ENCODE results near the gene PYGB.

The PYGB gene

GRCh38 chr20:25306991-25307903 lies 59.4 kb downstream of the PYGB start:
- Histone ChIP-seq H3K27me3 (replicated peaks in 2 of 5; ENCODE audit: control insufficient read depth in 4 of 5, insufficient read depth in 5 of 5, low read length in 4 of 5) (no peaks in the 10 kb centered on the region), H3K4me1 (ENCODE audit: control extremely low read depth in 1 of 4, control insufficient read depth in 4 of 4, insufficient read depth in 4 of 4, low read length in 3 of 4) (peaks cover 5 to 20% (median 13%) of the 10 kb centered on the region in 4 experiments), H3K4me3 (ENCODE audit: control insufficient read depth in 1 of 7, extremely low read depth in 1 of 7, insufficient read depth in 4 of 7, low read depth in 2 of 7, low read length in 6 of 7) (no peak overlapping the region), H3K36me3 (ENCODE audit: control insufficient read depth in 4 of 4, insufficient read depth in 4 of 4, low read length in 3 of 4) (peaks cover 0 to 32% (median 23%) of the 10 kb centered on the region in 4 experiments), H3K9me3 (ENCODE audit: control extremely low read depth in 1 of 5, control insufficient read depth in 4 of 5, insufficient read depth in 2 of 5, low read depth in 1 of 5, low read length in 4 of 5) (no peaks in the 10 kb centered on the region), H3K27ac (ENCODE audit: insufficient read depth in 1 of 2, low read depth in 1 of 2, low read length in 2 of 2, poor library complexity in 1 of 2, severe bottlenecking in 2 of 2) (no peak overlapping the region)
- POLR2A ChIA-PET, result no interaction called here
- DNase-seq, result no peak
- WGBS (ENCODE audit: insufficient coverage), result 98% methylated on average over 5 of the region's 10 CpGs
- CTCF ChIA-PET, result interaction anchor here (0.9 to 1.6 kb wide), 3 partner anchors 8 to 14 kb away, joined by 3 to 9 read pairs (median 4); no protein-coding TSS in a partner anchor

- 93% methylated on average over 13 of the region's 13 CpGs for WGBS (ENCODE audit: insufficient coverage)
- Histone ChIP-seq H3K27me3 (replicated peaks in 2 of 5; ENCODE audit: control insufficient read depth in 4 of 5, insufficient read depth in 5 of 5, low read length in 4 of 5) (no peaks in the 10 kb centered on the region), H3K9me3 (ENCODE audit: control extremely low read depth in 1 of 5, control insufficient read depth in 4 of 5, insufficient read depth in 2 of 5, low read depth in 1 of 5, low read length in 4 of 5) (no peaks in the 10 kb centered on the region), H3K4me3 (ENCODE audit: control insufficient read depth in 1 of 7, extremely low read depth in 1 of 7, insufficient read depth in 4 of 7, low read depth in 2 of 7, low read length in 6 of 7) (no peak overlapping the region), H3K36me3 (ENCODE audit: control insufficient read depth in 4 of 4, insufficient read depth in 4 of 4, low read length in 3 of 4) (peaks cover 0 to 28% (median 16%) of the 10 kb centered on the region in 4 experiments), H3K27ac (ENCODE audit: insufficient read depth in 1 of 2, low read depth in 1 of 2, low read length in 2 of 2, poor library complexity in 1 of 2, severe bottlenecking in 2 of 2) (no peak overlapping the region), H3K4me1 (ENCODE audit: control extremely low read depth in 1 of 4, control insufficient read depth in 4 of 4, insufficient read depth in 4 of 4, low read length in 3 of 4) (peaks cover 5 to 20% (median 13%) of the 10 kb centered on the region in 4 experiments)
- DNase-seq, result no peak
- ChIA-PET POLR2A (no interaction called here), CTCF (interaction anchor here (0.6 to 1.3 kb wide), 4 partner anchors 9 to 97 kb away, joined by 3 to 4 read pairs (median 3); no protein-coding TSS in a partner anchor)
These were observed 60.2 kb downstream of the PYGB start for GRCh38 chr20:25308083-25308491.

GRCh38 chr20:25308671-25309394 lies 60.9 kb downstream of the PYGB start:
- Histone ChIP-seq H3K9me3 (ENCODE audit: control extremely low read depth in 1 of 5, control insufficient read depth in 4 of 5, insufficient read depth in 2 of 5, low read depth in 1 of 5, low read length in 4 of 5) (no peaks in the 10 kb centered on the region), H3K4me1 (ENCODE audit: control extremely low read depth in 1 of 4, control insufficient read depth in 4 of 4, insufficient read depth in 4 of 4, low read length in 3 of 4) (peaks cover 5 to 20% (median 13%) of the 10 kb centered on the region in 4 experiments), H3K27me3 (replicated peaks in 2 of 5; ENCODE audit: control insufficient read depth in 4 of 5, insufficient read depth in 5 of 5, low read length in 4 of 5) (no peaks in the 10 kb centered on the region), H3K36me3 (ENCODE audit: control insufficient read depth in 4 of 4, insufficient read depth in 4 of 4, low read length in 3 of 4) (peaks cover 0 to 24% (median 12%) of the 10 kb centered on the region in 4 experiments), H3K27ac (ENCODE audit: insufficient read depth in 1 of 2, low read depth in 1 of 2, low read length in 2 of 2, poor library complexity in 1 of 2, severe bottlenecking in 2 of 2) (no peak overlapping the region), H3K4me3 (ENCODE audit: control insufficient read depth in 1 of 7, extremely low read depth in 1 of 7, insufficient read depth in 4 of 7, low read depth in 2 of 7, low read length in 6 of 7) (no peak overlapping the region)
- DNase-seq, result no peak
- 95% methylated on average over 14 of the region's 17 CpGs for WGBS (ENCODE audit: insufficient coverage)
- ChIA-PET CTCF (interaction anchor here (0.6 to 1.4 kb wide), 5 partner anchors 10 to 96 kb away, joined by 3 to 4 read pairs (median 3); no protein-coding TSS in a partner anchor), POLR2A (no interaction called here)

GRCh38 chr20:25309395-25310267 lies 61.7 kb downstream of the PYGB start:
- Histone ChIP-seq H3K36me3 (ENCODE audit: control insufficient read depth in 4 of 4, insufficient read depth in 4 of 4, low read length in 3 of 4) (peaks cover 0 to 21% (median 12%) of the 10 kb centered on the region in 4 experiments), H3K27me3 (replicated peaks in 2 of 5; ENCODE audit: control insufficient read depth in 4 of 5, insufficient read depth in 5 of 5, low read length in 4 of 5) (no peaks in the 10 kb centered on the region), H3K4me3 (ENCODE audit: control insufficient read depth in 1 of 7, extremely low read depth in 1 of 7, insufficient read depth in 4 of 7, low read depth in 2 of 7, low read length in 6 of 7) (no peak overlapping the region), H3K9me3 (ENCODE audit: control extremely low read depth in 1 of 5, control insufficient read depth in 4 of 5, insufficient read depth in 2 of 5, low read depth in 1 of 5, low read length in 4 of 5) (no peaks in the 10 kb centered on the region), H3K27ac (ENCODE audit: insufficient read depth in 1 of 2, low read depth in 1 of 2, low read length in 2 of 2, poor library complexity in 1 of 2, severe bottlenecking in 2 of 2) (peak overlapping the region in 1 of 2 experiments; percentile 45), H3K4me1 (ENCODE audit: control extremely low read depth in 1 of 4, control insufficient read depth in 4 of 4, insufficient read depth in 4 of 4, low read length in 3 of 4) (peaks cover 5 to 20% (median 13%) of the 10 kb centered on the region in 4 experiments)
- peak in 1 of 3 donors; percentile 16 for DNase-seq
- 98% methylated on average over 13 of the region's 18 CpGs for WGBS (ENCODE audit: insufficient coverage)
- POLR2A ChIA-PET, result no interaction called here
- CTCF ChIA-PET, result interaction anchor here (1.3 to 1.4 kb wide), 4 partner anchors 12 to 86 kb away, joined by 3 to 5 read pairs (median 4); no protein-coding TSS in a partner anchor

GRCh38 chr20:25310268-25310920 lies 62.5 kb downstream of the PYGB start:
- ChIA-PET POLR2A (no interaction called here), CTCF (interaction anchor here (1.0 to 1.4 kb wide), 4 partner anchors 12 to 89 kb away, joined by 3 to 5 read pairs (median 4); no protein-coding TSS in a partner anchor)
- peak; percentile 44 to 83 (median 73) for DNase-seq
- Histone ChIP-seq H3K9me3 (ENCODE audit: control extremely low read depth in 1 of 5, control insufficient read depth in 4 of 5, insufficient read depth in 2 of 5, low read depth in 1 of 5, low read length in 4 of 5) (no peaks in the 10 kb centered on the region), H3K4me1 (ENCODE audit: control extremely low read depth in 1 of 4, control insufficient read depth in 4 of 4, insufficient read depth in 4 of 4, low read length in 3 of 4) (peaks cover 5 to 20% (median 13%) of the 10 kb centered on the region in 4 experiments), H3K27ac (ENCODE audit: insufficient read depth in 1 of 2, low read depth in 1 of 2, low read length in 2 of 2, poor library complexity in 1 of 2, severe bottlenecking in 2 of 2) (peak overlapping the region; percentile 36 to 45), H3K27me3 (replicated peaks in 2 of 5; ENCODE audit: control insufficient read depth in 4 of 5, insufficient read depth in 5 of 5, low read length in 4 of 5) (no peaks in the 10 kb centered on the region), H3K36me3 (ENCODE audit: control insufficient read depth in 4 of 4, insufficient read depth in 4 of 4, low read length in 3 of 4) (peaks cover 0 to 26% (median 15%) of the 10 kb centered on the region in 4 experiments), H3K4me3 (ENCODE audit: control insufficient read depth in 1 of 7, extremely low read depth in 1 of 7, insufficient read depth in 4 of 7, low read depth in 2 of 7, low read length in 6 of 7) (peak overlapping the region in 3 of 7 experiments; percentile 28 to 55 (median 35))
- 17% methylated on average over 6 of the region's 6 CpGs for WGBS (ENCODE audit: insufficient coverage)
